MM.1S (cell line): Measurements from ENCODE around the gene RPS23.

Source experiments
- DNase-seq: peaks from one replicate; pipeline ENCODE4 v3.0.0-alpha.2; 2015
- H2AFZ ChIP-seq: fragments of 300-600 bp; sonication (generic); 2 replicates; pipeline ENCODE4 v1.6.0; 2016; ENCODE audit warnings: antibody characterized with exemption, low read length
- H3F3A ChIP-seq: fragments of 300-600 bp; sonication (generic); 2 replicates; pipeline ENCODE4 v1.6.1; 2016; ENCODE audit warnings: mild to moderate bottlenecking, antibody characterized with exemption, low read length, moderate library complexity, mixed read lengths; ENCODE audit not compliant: insufficient read depth
- H3K27ac ChIP-seq: fragments of 300-600 bp; sonication (generic); 2 replicates; pipeline ENCODE4 v1.5.1; 2016; ENCODE audit warnings: mild to moderate bottlenecking, low read length
- H3K27me3 ChIP-seq: fragments of 300-600 bp; sonication (generic); replicated peaks from 2 replicates; pipeline ENCODE4 v1.6.0; 2016; ENCODE audit warnings: low read length; ENCODE audit not compliant: insufficient read depth
- H3K36me3 ChIP-seq: fragments of 300-600 bp; sonication (generic); replicated peaks from 2 replicates; pipeline ENCODE4 v1.6.1; 2016; ENCODE audit warnings: mild to moderate bottlenecking, low read length, mixed read lengths; ENCODE audit not compliant: insufficient read depth
- H3K4me1 ChIP-seq: fragments of 300-600 bp; sonication (generic); 2 replicates; pipeline ENCODE4 v1.6.1; 2016; ENCODE audit warnings: low read length, mixed read lengths
- H3K4me2 ChIP-seq: fragments of 300-600 bp; sonication (generic); 2 replicates; pipeline ENCODE4 v1.6.0; 2016; ENCODE audit warnings: low read depth, low read length
- H3K4me3 ChIP-seq: fragments of 300-600 bp; sonication (generic); 2 replicates; pipeline ENCODE4 v1.5.1; 2016; ENCODE audit warnings: low read length, mixed read lengths
- H3K79me2 ChIP-seq: fragments of 300-600 bp; sonication (generic); 2 replicates; pipeline ENCODE4 v1.6.1; 2016; ENCODE audit warnings: mixed run types, low read length, mixed read lengths
- H3K9ac ChIP-seq: fragments of 300-600 bp; sonication (generic); 2 replicates; pipeline ENCODE4 v1.6.1; 2016; ENCODE audit warnings: low read length, mixed read lengths
- H3K9me2 ChIP-seq: fragments of 300-600 bp; sonication (generic); replicated peaks from 2 replicates; pipeline ENCODE4 v1.6.1; 2016; ENCODE audit warnings: mild to moderate bottlenecking, low read length, mixed read lengths; ENCODE audit not compliant: insufficient read depth
- H3K9me3 ChIP-seq: fragments of 300-600 bp; sonication (generic); replicated peaks from 2 replicates; pipeline ENCODE4 v1.6.1; 2016; ENCODE audit warnings: mild to moderate bottlenecking, low read length, mixed read lengths; ENCODE audit not compliant: insufficient read depth
- H4K20me1 ChIP-seq: fragments of 300-600 bp; sonication (generic); 2 replicates; pipeline ENCODE4 v1.6.1; 2016; ENCODE audit warnings: mild to moderate bottlenecking, low read length, moderate library complexity, mixed read lengths; ENCODE audit not compliant: insufficient read depth
- EZH2 ChIP-seq: fragments of 300-600 bp; sonication (generic); optimal IDR thresholded peaks from 2 replicates; pipeline ENCODE3; 2017; ENCODE audit warnings: low read depth, mild to moderate bottlenecking, antibody characterized with exemption, low read length, mixed read lengths
- EZH2phosphoT487 ChIP-seq: fragments of 300-600 bp; sonication (generic); IDR thresholded peaks from 2 replicates; pipeline ENCODE4 v1.6.1; 2018; ENCODE audit warnings: antibody characterized with exemption, low read length
- TF ChIP-seq, protein P1 (sequence below): fragments of 300-600 bp; sonication (generic); IDR thresholded peaks from 2 replicates; pipeline ENCODE4 v1.5.1; 2016; ENCODE audit warnings: antibody characterized with exemption, low read length, mixed read lengths

The RPS23 gene

GRCh38 chr5:82278711-82279370, 687 bp upstream of the RPS23 start:
- Histone ChIP-seq H2AFZ (peak overlapping the region; percentile 90), H3K4me3 (peak overlapping the region; percentile 88), H3K4me2 (peak overlapping the region; percentile 80; the same call in 1 of the 2 replicates), H3K4me1 (peaks cover 6% of the 10 kb centered on the region; the same call in 1 of the 2 replicates), H3K27ac (peak overlapping the region; percentile 67; the same call in 1 of the 2 replicates), H3F3A (peaks cover 39% of the 10 kb centered on the region), H3K9me3 (no peaks in the 10 kb centered on the region), H3K27me3 (no peaks in the 10 kb centered on the region), H3K9me2 (no peaks in the 10 kb centered on the region), H3K36me3 (peaks cover 5% of the 10 kb centered on the region; the same call in 1 of the 2 replicates), H4K20me1 (no peaks in the 10 kb centered on the region), H3K9ac (peak overlapping the region; percentile 95), H3K79me2 (peaks cover 25% of the 10 kb centered on the region)
- DNase-seq: no peak
- TF ChIP-seq EZH2phosphoT487 (no peak), EZH2 (no peak)
- TF ChIP-seq, protein P1, sequence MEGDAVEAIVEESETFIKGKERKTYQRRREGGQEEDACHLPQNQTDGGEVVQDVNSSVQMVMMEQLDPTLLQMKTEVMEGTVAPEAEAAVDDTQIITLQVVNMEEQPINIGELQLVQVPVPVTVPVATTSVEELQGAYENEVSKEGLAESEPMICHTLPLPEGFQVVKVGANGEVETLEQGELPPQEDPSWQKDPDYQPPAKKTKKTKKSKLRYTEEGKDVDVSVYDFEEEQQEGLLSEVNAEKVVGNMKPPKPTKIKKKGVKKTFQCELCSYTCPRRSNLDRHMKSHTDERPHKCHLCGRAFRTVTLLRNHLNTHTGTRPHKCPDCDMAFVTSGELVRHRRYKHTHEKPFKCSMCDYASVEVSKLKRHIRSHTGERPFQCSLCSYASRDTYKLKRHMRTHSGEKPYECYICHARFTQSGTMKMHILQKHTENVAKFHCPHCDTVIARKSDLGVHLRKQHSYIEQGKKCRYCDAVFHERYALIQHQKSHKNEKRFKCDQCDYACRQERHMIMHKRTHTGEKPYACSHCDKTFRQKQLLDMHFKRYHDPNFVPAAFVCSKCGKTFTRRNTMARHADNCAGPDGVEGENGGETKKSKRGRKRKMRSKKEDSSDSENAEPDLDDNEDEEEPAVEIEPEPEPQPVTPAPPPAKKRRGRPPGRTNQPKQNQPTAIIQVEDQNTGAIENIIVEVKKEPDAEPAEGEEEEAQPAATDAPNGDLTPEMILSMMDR: no peak

GRCh38 chr5:82277613-82277986, 554 bp downstream of the RPS23 start:
- peak overlapping the region; percentile 95 for H3K9ac ChIP-seq
- H4K20me1 ChIP-seq: no peaks in the 10 kb centered on the region
- peaks cover 25% of the 10 kb centered on the region for H3K79me2 ChIP-seq
- peaks cover 6% of the 10 kb centered on the region; the same call in 1 of the 2 replicates for H3K4me1 ChIP-seq
- H3K4me3 ChIP-seq: peak overlapping the region; percentile 88
- H2AFZ ChIP-seq: peak overlapping the region; percentile 90; the same call in 1 of the 2 replicates
- TF ChIP-seq, protein P1: no peak
- no peak for TF ChIP-seq EZH2
- no peak for TF ChIP-seq EZH2phosphoT487
- no peaks in the 10 kb centered on the region for H3K9me2 ChIP-seq
- no peak for DNase-seq
- H3K9me3 ChIP-seq: no peaks in the 10 kb centered on the region
- peak overlapping the region; percentile 80 for H3K4me2 ChIP-seq
- H3K27ac ChIP-seq: peak overlapping the region; percentile 67; the same call in 1 of the 2 replicates
- peaks cover 5% of the 10 kb centered on the region; the same call in 1 of the 2 replicates for H3K36me3 ChIP-seq
- H3K27me3 ChIP-seq: no peaks in the 10 kb centered on the region
- peaks cover 46% of the 10 kb centered on the region for H3F3A ChIP-seq

DNA sequence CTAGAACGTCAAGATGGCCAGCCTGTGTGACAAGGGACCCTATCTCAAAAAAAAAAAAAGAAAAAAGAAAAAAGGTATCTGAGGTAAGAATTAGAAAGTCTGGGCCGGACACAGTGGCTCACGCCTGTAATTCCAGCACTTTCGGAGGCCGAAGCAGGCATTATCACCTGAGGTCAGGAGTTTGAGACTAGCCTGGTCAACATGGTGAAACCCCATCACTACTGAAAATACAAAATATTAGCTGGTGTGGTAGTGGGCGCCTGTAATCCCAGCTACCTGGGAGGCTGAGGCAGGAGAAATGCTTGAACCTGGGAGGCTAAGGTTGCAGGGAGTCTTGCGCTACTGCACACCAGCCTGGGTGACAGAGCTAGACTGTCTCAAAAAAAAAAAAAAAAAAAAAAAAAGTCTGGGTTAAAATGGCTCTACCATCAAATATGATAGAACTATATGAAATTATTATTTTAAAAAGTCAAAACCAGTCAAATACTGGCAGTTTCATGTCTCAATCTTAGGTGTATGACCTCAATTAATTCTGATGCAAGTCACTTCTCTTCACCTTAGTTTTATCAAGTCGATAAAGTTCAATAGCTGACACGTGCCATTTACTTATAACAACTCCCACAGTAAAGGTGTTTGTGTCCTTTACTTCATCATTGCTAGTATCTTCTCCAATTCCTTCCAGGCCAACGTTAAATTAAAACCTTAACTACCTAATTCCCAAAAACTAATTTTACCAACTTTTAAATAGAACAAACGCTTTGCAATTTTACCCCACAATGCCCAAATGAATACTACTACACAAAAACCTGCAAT, 1.1 kb downstream of the RPS23 start:
- DNase-seq: no peak
- Histone ChIP-seq H3K27me3 (no peaks in the 10 kb centered on the region), H3K4me3 (peak overlapping the region; percentile 88), H3F3A (peaks cover 46% of the 10 kb centered on the region), H3K9me2 (no peaks in the 10 kb centered on the region), H3K79me2 (peaks cover 25% of the 10 kb centered on the region), H3K9me3 (no peaks in the 10 kb centered on the region), H4K20me1 (no peaks in the 10 kb centered on the region), H3K27ac (peak overlapping the region; percentile 67; the same call in 1 of the 2 replicates), H3K4me1 (peaks cover 6% of the 10 kb centered on the region; the same call in 1 of the 2 replicates), H2AFZ (no peak overlapping the region), H3K4me2 (peak overlapping the region; percentile 80), H3K9ac (peak overlapping the region; percentile 95), H3K36me3 (peaks cover 5% of the 10 kb centered on the region; the same call in 1 of the 2 replicates)
- TF ChIP-seq EZH2phosphoT487 (no peak), EZH2 (no peak)
- TF ChIP-seq, protein P1: no peak
